AG10803 (cell line): ENCODE measurements around the gene SLC7A7.
A peak's percentile ranks its signal among the peaks of the same experiment; 100 is the strongest.
"Not testable (repeated sequence)": the region's sequence is repeated elsewhere in the genome, so short reads cannot be mapped to it uniquely, and the experiment has no call there.

Experiments used
- DNase-seq: peaks from one replicate; pipeline ENCODE4 v3.0.0; 2010; ENCODE audit warnings: low read depth
- H3K4me3 ChIP-seq: 2 replicates; pipeline ENCODE4 v1.5.1; 2011; ENCODE audit warnings: mild to moderate bottlenecking, low read length, control low read depth
- TF ChIP-seq, protein P1 (sequence below): conservative IDR thresholded peaks from 2 replicates; pipeline ENCODE4 v1.5.1; 2011; ENCODE audit warnings: mild to moderate bottlenecking, low read length, control low read depth, inconsistent platforms

The SLC7A7 gene

DNA sequence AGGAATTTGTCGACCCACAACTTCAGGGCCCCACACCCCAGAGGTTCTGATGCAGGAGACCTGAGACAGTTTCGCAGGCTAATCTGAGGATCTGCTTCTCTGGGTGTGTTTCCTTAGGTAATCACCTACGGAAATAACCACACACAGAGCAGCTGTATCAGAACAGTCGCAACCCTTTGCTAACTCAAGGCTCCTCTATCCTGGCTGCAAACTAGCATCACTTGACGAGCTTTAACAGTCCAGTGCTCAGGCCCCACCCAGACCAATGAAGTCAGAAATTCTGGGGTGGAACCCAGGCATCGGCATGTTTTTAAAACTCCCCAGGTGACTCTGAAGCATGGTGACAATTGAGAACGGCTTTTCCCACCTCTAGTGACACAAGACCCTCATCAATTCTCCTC lies 20.7 kb downstream of the SLC7A7 start:
- no peak overlapping the region for H3K4me3 ChIP-seq
- TF ChIP-seq, protein P1, sequence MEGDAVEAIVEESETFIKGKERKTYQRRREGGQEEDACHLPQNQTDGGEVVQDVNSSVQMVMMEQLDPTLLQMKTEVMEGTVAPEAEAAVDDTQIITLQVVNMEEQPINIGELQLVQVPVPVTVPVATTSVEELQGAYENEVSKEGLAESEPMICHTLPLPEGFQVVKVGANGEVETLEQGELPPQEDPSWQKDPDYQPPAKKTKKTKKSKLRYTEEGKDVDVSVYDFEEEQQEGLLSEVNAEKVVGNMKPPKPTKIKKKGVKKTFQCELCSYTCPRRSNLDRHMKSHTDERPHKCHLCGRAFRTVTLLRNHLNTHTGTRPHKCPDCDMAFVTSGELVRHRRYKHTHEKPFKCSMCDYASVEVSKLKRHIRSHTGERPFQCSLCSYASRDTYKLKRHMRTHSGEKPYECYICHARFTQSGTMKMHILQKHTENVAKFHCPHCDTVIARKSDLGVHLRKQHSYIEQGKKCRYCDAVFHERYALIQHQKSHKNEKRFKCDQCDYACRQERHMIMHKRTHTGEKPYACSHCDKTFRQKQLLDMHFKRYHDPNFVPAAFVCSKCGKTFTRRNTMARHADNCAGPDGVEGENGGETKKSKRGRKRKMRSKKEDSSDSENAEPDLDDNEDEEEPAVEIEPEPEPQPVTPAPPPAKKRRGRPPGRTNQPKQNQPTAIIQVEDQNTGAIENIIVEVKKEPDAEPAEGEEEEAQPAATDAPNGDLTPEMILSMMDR: no peak

DNA sequence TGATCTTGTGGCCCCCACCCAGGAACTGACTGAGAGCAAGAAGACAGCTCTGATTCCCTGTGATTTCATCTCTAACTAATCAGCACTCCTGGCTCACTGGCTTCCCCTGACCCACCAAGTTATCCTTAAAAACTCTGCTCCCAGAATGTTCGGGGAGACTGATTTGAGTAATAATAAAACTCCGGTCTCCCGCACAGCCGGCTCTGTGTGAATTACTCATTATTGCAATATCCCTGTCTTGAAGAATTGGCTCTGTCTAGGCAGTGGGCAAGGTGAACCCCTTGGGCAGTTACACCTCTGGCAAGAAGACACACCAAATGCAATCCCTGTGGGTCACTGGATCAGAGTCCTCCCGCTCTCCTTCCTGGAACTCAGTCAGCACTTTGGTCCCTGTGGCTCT lies 21.3 kb downstream of the SLC7A7 start:
- H3K4me3 ChIP-seq: no peak overlapping the region
- no peak for DNase-seq
- TF ChIP-seq, protein P1: no peak

More for the DNA sequence above, 20.7 kb downstream of the SLC7A7 start:
- no peak for DNase-seq

DNA sequence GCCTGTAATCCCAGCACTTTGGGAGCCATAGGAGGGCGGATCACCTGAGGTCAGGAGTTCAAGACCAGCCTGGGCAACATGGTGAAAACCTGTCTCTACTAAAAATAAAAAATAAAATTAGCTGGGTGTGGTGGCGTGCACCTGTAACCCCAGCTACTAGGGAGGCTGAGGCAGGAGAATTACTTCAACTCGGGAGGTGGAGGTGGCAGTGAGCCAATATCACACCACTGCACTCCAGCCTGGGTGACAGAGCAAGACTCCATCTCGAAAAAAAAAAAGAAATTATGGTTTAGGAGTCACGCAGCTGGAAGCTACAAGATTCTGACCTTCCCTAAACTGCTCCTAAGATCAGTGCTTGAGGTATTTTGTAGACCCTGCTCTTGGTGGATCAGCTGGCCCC lies 21.7 kb downstream of the SLC7A7 start:
- DNase-seq, H3K4me3 ChIP-seq: not testable (repeated sequence)

DNA sequence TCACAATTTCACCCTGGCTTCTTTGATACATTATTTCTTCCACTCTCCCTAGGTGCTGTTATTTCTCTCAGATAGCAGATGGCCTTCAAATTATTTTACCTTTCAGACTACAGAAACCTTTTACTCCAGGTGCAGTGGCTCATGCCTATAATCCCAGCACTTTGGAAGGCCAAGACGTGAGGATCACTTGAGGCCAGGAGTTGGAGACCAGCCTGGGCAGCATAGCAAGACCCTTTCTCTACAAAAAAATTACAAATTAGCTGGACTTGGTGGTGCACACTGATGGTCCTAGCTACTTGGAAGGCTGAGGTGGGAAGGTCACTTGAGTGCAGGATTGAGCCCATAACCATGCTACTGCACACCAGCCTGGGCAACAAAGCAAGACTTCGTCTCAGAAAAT lies 23.1 kb downstream of the SLC7A7 start:
- H3K4me3 ChIP-seq: no peak overlapping the region
- TF ChIP-seq, protein P1: no peak
- no peak for DNase-seq

DNA sequence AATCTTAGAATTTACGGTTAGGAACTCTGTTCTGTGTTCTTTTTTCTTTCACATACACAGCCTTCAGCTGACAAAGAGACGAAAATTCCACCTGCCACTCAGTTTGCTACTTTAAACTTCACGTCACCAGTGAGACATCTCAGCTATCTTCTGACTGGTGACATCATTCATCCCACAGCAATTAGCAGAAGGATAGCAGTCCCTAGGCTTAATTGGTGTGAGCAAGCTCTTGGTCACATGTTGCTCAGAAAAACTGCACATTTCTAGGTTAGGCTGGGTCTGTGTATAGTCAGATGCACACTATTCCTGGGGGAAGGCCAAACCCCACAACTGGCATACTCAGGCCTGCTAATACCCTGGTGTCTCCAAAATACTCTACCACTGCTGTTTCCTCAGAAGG lies 23.9 kb downstream of the SLC7A7 start:
- peak; percentile 67 for DNase-seq
- H3K4me3 ChIP-seq: no peak overlapping the region
- TF ChIP-seq, protein P1: no peak

DNA sequence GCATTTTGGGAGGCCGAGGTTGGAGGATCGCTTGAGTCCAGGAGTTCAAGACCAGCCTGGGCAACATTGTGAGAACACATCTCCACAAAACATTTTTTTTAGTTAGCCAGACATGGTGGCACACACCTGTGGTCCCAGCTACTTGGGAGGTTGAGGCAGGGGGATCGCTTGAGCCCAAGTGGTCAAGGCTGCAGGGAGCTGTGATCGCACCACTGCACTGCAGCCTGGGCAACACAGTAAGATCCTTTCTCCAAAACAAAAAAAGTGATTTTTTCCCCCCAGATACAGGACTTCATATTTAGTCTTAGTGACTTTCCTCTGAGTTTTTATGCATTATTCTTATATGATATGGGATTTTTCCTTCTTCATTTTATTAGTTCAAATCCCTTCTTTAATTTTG lies 28.6 kb downstream of the SLC7A7 start:
- H3K4me3 ChIP-seq: no peak overlapping the region
- DNase-seq: no peak
- TF ChIP-seq, protein P1: no peak

DNA sequence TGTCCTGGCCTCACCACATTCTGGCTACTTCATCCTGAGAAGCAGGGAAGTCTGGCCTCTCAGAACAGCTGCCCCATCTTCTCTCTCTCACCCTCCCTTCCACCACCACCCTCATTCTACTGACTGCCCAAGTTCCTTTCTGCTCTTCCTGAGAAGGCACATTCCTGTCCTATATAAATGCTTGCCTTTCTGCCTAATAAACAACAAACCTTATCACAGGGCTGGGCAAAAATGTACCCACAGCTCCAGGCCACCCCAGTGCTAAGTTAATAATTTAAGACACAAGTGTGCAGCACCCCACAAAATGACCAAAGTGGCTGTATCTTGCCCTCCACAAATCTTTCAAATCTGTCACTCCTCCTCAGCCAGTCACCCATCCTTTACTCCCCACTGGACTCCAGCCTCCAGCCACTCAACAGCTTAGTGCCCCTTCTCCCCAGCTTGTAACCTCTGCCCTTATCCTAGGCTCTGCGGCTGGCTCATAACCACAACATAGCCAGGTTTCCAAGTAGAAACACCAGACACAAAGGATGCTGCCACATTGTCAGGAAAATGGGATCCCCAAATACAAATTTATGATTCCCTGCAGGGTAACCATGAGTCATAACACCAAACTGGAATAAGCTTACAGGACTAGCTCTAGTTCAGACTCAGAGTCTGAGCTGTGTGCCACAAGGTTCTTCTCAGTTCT lies 33.8 kb downstream of the SLC7A7 start:
- TF ChIP-seq, protein P1: no peak
- no peak overlapping the region for H3K4me3 ChIP-seq
- peak; percentile 25 for DNase-seq
